Measurements from ENCODE around the gene FIBIN.
"Not testable (repeated sequence)": the region's sequence is repeated elsewhere in the genome, so short reads cannot be mapped to it uniquely, and the experiment has no call there.

Gene FIBIN

GRCh38 chr11:26977209-26977608 is 16.7 kb upstream of the FIBIN start:
- not testable (repeated sequence) for DNase-seq (ENCODE audit: low read depth in 2 of 2)

GRCh38 chr11:26983645-26984044 is 10.3 kb upstream of the FIBIN start:
- DNase-seq (ENCODE audit: low read depth in 2 of 2), result no peak

- DNase-seq (ENCODE audit: low read depth in 2 of 2), result no peak
Observed at GRCh38 chr11:26985470-26985869, 8.4 kb upstream of the FIBIN start.

- no peak for DNase-seq (ENCODE audit: low read depth in 2 of 2)
Observed at GRCh38 chr11:26985943-26986342, 8.0 kb upstream of the FIBIN start.

GRCh38 chr11:26987272-26987671 is 6.6 kb upstream of the FIBIN start:
- DNase-seq (ENCODE audit: low read depth in 2 of 2), result no peak

- no peak for DNase-seq (ENCODE audit: low read depth in 2 of 2)
Observed at GRCh38 chr11:26987731-26988130, 6.2 kb upstream of the FIBIN start.

- DNase-seq (ENCODE audit: low read depth in 2 of 2), result no peak
Observed at GRCh38 chr11:26992031-26992541, 1.8 kb upstream of the FIBIN start.

GRCh38 chr11:26994631-26995095 is 751 bp downstream of the FIBIN start:
- DNase-seq (ENCODE audit: low read depth in 2 of 2), result no peak

- no peak for DNase-seq (ENCODE audit: low read depth in 2 of 2)
Observed at GRCh38 chr11:26995701-26996460, 2.0 kb downstream of the FIBIN start.

GRCh38 chr11:26997378-26997777 is 3.5 kb downstream of the FIBIN start:
- no peak for DNase-seq (ENCODE audit: low read depth in 2 of 2)

GRCh38 chr11:27001136-27001730 is 7.3 kb downstream of the FIBIN start:
- DNase-seq (ENCODE audit: low read depth in 2 of 2), result not testable (repeated sequence)

GRCh38 chr11:27002431-27002830 is 8.5 kb downstream of the FIBIN start:
- DNase-seq (ENCODE audit: low read depth in 2 of 2), result no peak

GRCh38 chr11:27002838-27003237 is 8.9 kb downstream of the FIBIN start:
- no peak for DNase-seq (ENCODE audit: low read depth in 2 of 2)

GRCh38 chr11:27004103-27004502 is 10.2 kb downstream of the FIBIN start:
- DNase-seq (ENCODE audit: low read depth in 2 of 2), result no peak

GRCh38 chr11:27008811-27009535 is 15.1 kb downstream of the FIBIN start:
- no peak for DNase-seq (ENCODE audit: low read depth in 2 of 2)

GRCh38 chr11:27011560-27012233 is 17.8 kb downstream of the FIBIN start:
- DNase-seq (ENCODE audit: low read depth in 2 of 2), result no peak

GRCh38 chr11:27012234-27012921 is 18.5 kb downstream of the FIBIN start:
- DNase-seq (ENCODE audit: low read depth in 2 of 2), result no peak

- no peak for DNase-seq (ENCODE audit: low read depth in 2 of 2)
Observed at GRCh38 chr11:27013781-27014361, 20.0 kb downstream of the FIBIN start.

- DNase-seq (ENCODE audit: low read depth in 2 of 2), result no peak
Observed at GRCh38 chr11:27018902-27019529, 25.1 kb downstream of the FIBIN start.

- no peak for DNase-seq (ENCODE audit: low read depth in 2 of 2)
Observed at GRCh38 chr11:27020751-27021150, 26.8 kb downstream of the FIBIN start.
